ENCODE results near the gene KCNIP4. TPM values are rescaled to one million over a fixed set of nuclear protein-coding genes. Genes with fewer than 3 reads are reported as not detected.

The KCNIP4 gene
- total and polyA plus RNA-seq, 2 of the 8 experiments (the other 6 are each of a cell fraction or from before 2014, with no cell fraction given): 0.06 TPM; not detected in 1

GRCh38 chr4:20847124-20847747 lies 1101.3 kb downstream of the KCNIP4 start:
- no peak overlapping the region for H3K14ac ChIP-seq (ENCODE audit: insufficient read length)
- H2BK15ac ChIP-seq (ENCODE audit: low read length): no peak overlapping the region
- CTCF ChIA-PET (ENCODE audit: partially characterized antibody): interaction anchor here (0.6 to 2.3 kb wide), 2 partner anchors 14 to 1622 kb away, joined by 3 to 7 read pairs; no protein-coding TSS in a partner anchor
- H3K36me3 ChIP-seq (ENCODE audit: control insufficient read depth in 2 of 4, insufficient read depth in 4 of 4, low read length in 3 of 4): no peaks in the 10 kb centered on the region
- H2BK120ac ChIP-seq (replicated peaks; ENCODE audit: low read depth, low read length): no peak overlapping the region
- WGBS, 2 experiments (ENCODE audit: extremely low coverage in 1 of 2, insufficient coverage in 1 of 2, insufficient read length in 1 of 2, insufficient replicate concordance in 2 of 2, low coverage in 1 of 2, low lambda C conversion rate in 2 of 2, missing lambda C conversion rate in 1 of 2): 73% methylated on average over 2 of the region's 2 CpGs; no CpG with 5 or more reads in 1 of the 2 experiments
- no peak overlapping the region for H3K9ac ChIP-seq (replicated peaks in 1 of 4; ENCODE audit: extremely low read depth in 1 of 4, low read depth in 3 of 4, low read length in 3 of 4)
- DNase-seq (ENCODE audit: low read depth in 1 of 2, low spot score in 2 of 2): no peak
- no peak overlapping the region for H3K4me3 ChIP-seq (ENCODE audit: extremely low read depth in 1 of 4, insufficient read depth in 2 of 4, low read depth in 3 of 4, low read length in 4 of 4)
- H3K4ac ChIP-seq (replicated peaks; ENCODE audit: insufficient read length, low read depth, low read length): no peak overlapping the region
- no peaks in the 10 kb centered on the region for H3K79me1 ChIP-seq (ENCODE audit: low read depth, low read length)
- no peak for FAIRE-seq
- no peak overlapping the region for H3K4me2 ChIP-seq (ENCODE audit: insufficient read depth in 1 of 2, low read depth in 2 of 2, low read length in 2 of 2)
- H2BK5ac ChIP-seq (ENCODE audit: low read depth, low read length): no peak overlapping the region
- no peak overlapping the region for H3K23ac ChIP-seq (ENCODE audit: insufficient read length)
- H2BK12ac ChIP-seq (ENCODE audit: low read depth, low read length): no peak overlapping the region
- no peaks in the 10 kb centered on the region for H3K4me1 ChIP-seq (replicated peaks in 1 of 4; ENCODE audit: control insufficient read depth in 3 of 4, insufficient read depth in 4 of 4, low read length in 3 of 4)
- no peak overlapping the region for H2BK20ac ChIP-seq (ENCODE audit: low read length)
- no peaks in the 10 kb centered on the region for H3K79me2 ChIP-seq (ENCODE audit: control insufficient read depth in 1 of 2, insufficient read depth in 2 of 2, low read length in 2 of 2)
- no peak overlapping the region for H3K56ac ChIP-seq (replicated peaks; ENCODE audit: insufficient read length, low read depth, low read length)
- no peak overlapping the region for H4K91ac ChIP-seq (replicated peaks; ENCODE audit: insufficient read length, low read length)
- H3K18ac ChIP-seq (ENCODE audit: extremely low read depth, low read length): no peak overlapping the region
- H3K23me2 ChIP-seq (ENCODE audit: low read depth, low read length): no peaks in the 10 kb centered on the region
- H4K20me1 ChIP-seq (replicated peaks in 1 of 2; ENCODE audit: control insufficient read depth in 1 of 2, insufficient read depth in 2 of 2, low read length in 2 of 2): no peaks in the 10 kb centered on the region
- TF ChIP-seq MAFK (IDR thresholded peaks at IDR 0.05; ENCODE audit: low read depth, low read length): no peak
- TF ChIP-seq RNF2 (IDR thresholded peaks at IDR 0.05; ENCODE audit: borderline replicate concordance, low read depth, low read length, missing control alignments, poor library complexity, severe bottlenecking): no peak
- no peak for TF ChIP-seq SUZ12 (IDR thresholded peaks at IDR 0.05; ENCODE audit: low read length)
- TF ChIP-seq SP1 (IDR thresholded peaks at IDR 0.05; ENCODE audit: low read depth, low read length): no peak
- H3K9me3 ChIP-seq (ENCODE audit: insufficient read depth in 2 of 2, low read depth in 1 of 2, low read length in 1 of 2): no peaks in the 10 kb centered on the region
- no peaks in the 10 kb centered on the region for H3K27me3 ChIP-seq (replicated peaks in 1 of 4; ENCODE audit: control insufficient read depth in 3 of 4, extremely low read depth in 1 of 4, insufficient read depth in 3 of 4, low read length in 3 of 4)
- H2AK5ac ChIP-seq (ENCODE audit: low read depth, low read length): no peak overlapping the region
- no peak overlapping the region for H3K27ac ChIP-seq (ENCODE audit: low read depth, low read length)
- no peak overlapping the region for H4K8ac ChIP-seq (ENCODE audit: extremely low read depth, insufficient read depth, low read length)
- no peak overlapping the region for H4K5ac ChIP-seq (ENCODE audit: insufficient read length, low read depth, low read length)
- POLR2A ChIA-PET (ENCODE audit: partially characterized antibody): no interaction called here
- no peak overlapping the region for H2AFZ ChIP-seq (ENCODE audit: low read length)

Measured in H1 (cell line).